T-cell (primary cell): ENCODE results near the gene SPINDOC. TPM values are rescaled to one million over a fixed set of nuclear protein-coding genes. Genes with fewer than 3 reads are reported as not detected.

ENCODE experiments used
- ATAC-seq, 4 experiments: fragments of 200-7000 bp in 3 of 4; fragments of 150-1000 bp in 1 of 4; cut with Tn5 transposase; replicated peaks in 1 of 4; 1 replicate in 3 of 4; 2 replicates in 1 of 4; pipeline ENCODE4 v1.10.0; 2021; ENCODE audit warnings: moderate library complexity in 3 of 4, mild to moderate bottlenecking in 2 of 4, moderate number of reproducible peaks in 1 of 4
- CTCF ChIA-PET, 2 donors: fragments of 300-600 bp; sonication (Branson Sonifier 250); formaldehyde crosslinking; loops; one replicate each; lab custom pipeline; 2022; ENCODE audit warnings: antibody characterized with exemption in 2 of 2; lab: Charles Lee
- POLR2A ChIA-PET, 2 donors: fragments of 300-600 bp; sonication (Branson Sonifier 250); formaldehyde crosslinking; loops; one replicate each; lab custom pipeline; 2022; ENCODE audit warnings: antibody characterized with exemption in 2 of 2; lab: Charles Lee
- DNase-seq, 35 experiments: peaks; one replicate each; pipeline versions ENCODE4 v3.0.0 to v3.0.0-alpha.2; 2013 to 2023
- H3K27ac ChIP-seq: one replicate; pipeline ENCODE4 v1.5.1; 2013; ENCODE audit warnings: low read length
- H3K27me3 ChIP-seq, 2 experiments: replicated peaks in 1 of 2; 1 replicate in 1 of 2; 2 replicates in 1 of 2; pipeline versions ENCODE4 v1.6.1 to v1.7.0; 2013; ENCODE audit warnings: low read length in 1 of 2, mixed read lengths in 1 of 2; ENCODE audit not compliant: control insufficient read depth in 2 of 2, insufficient read depth in 2 of 2; ENCODE audit errors: extremely low read depth in 1 of 2
- H3K36me3 ChIP-seq, 2 donors: 1 replicate in 1 of 2; 2 replicates in 1 of 2; pipeline versions ENCODE4 v1.6.1 to v1.7.0; 2013; ENCODE audit warnings: low read length in 1 of 2; ENCODE audit not compliant: control insufficient read depth in 2 of 2, insufficient read depth in 1 of 2; ENCODE audit errors: extremely low read depth in 1 of 2
- H3K4me1 ChIP-seq, 2 experiments: 1 replicate in 1 of 2; 2 replicates in 1 of 2; pipeline versions ENCODE4 v1.6.1 to v1.7.0; 2013; ENCODE audit warnings: low read length in 2 of 2, mixed read lengths in 1 of 2; ENCODE audit not compliant: insufficient read depth in 2 of 2, control insufficient read depth in 1 of 2; ENCODE audit errors: extremely low read depth in 1 of 2
- H3K4me3 ChIP-seq, 2 donors: 1 replicate in 1 of 2; 2 replicates in 1 of 2; pipeline versions ENCODE4 v1.5.1 to v1.7.0; 2013; ENCODE audit warnings: mild to moderate bottlenecking in 2 of 2, low read length in 1 of 2, moderate library complexity in 1 of 2; ENCODE audit not compliant: control insufficient read depth in 1 of 2; ENCODE audit errors: extremely low read depth in 1 of 2
- H3K9me3 ChIP-seq: 2 replicates; pipeline ENCODE4 v1.7.0; 2013
- H3K27ac Mint-ChIP-seq, 2 donors: one replicate each; pipeline ENCODE4 v1.8.0; 2020 to 2021; ENCODE audit warnings: mild to moderate bottlenecking in 2 of 2, mixed read lengths in 2 of 2
- H3K27me3 Mint-ChIP-seq, 2 donors: one replicate each; pipeline ENCODE4 v1.8.0; 2021 to 2022; ENCODE audit warnings: mixed read lengths in 2 of 2
- H3K36me3 Mint-ChIP-seq: one replicate; pipeline ENCODE4 v1.8.0; 2021; ENCODE audit warnings: mixed read lengths
- H3K4me1 Mint-ChIP-seq, 3 donors: one replicate each; pipeline ENCODE4 v1.8.0; 2020 to 2022; ENCODE audit warnings: mixed read lengths in 3 of 3, mild to moderate bottlenecking in 1 of 3
- H3K4me3 Mint-ChIP-seq, 3 donors: one replicate each; pipeline ENCODE4 v1.8.0; 2020 to 2022; ENCODE audit warnings: mild to moderate bottlenecking in 3 of 3, mixed read lengths in 3 of 3, moderate library complexity in 3 of 3
- H3K9me3 Mint-ChIP-seq, 3 donors: one replicate each; pipeline ENCODE4 v1.8.0; 2020 to 2022; ENCODE audit warnings: mixed read lengths in 3 of 3
- WGBS: methylation state at CpG from one replicate; pipeline ENCODE4 v1.1.5; 2013; ENCODE audit warnings: missing lambda C conversion rate; ENCODE audit not compliant: insufficient coverage; 5-methylcytosine and 5-hydroxymethylcytosine counted together
- total RNA-seq, 35 experiments: library from RNA in 6 of 35; stranded (reverse) in 6 of 35; fragments of 120-200 nt in 1 of 35; gene quantifications; one replicate each; pipeline versions ENCODE4 v1.2.1 to v1.2.4 and lab custom pipeline; 2013 to 2026

Gene SPINDOC
- total RNA-seq, 5 donors from 2014 or later (not counting 1 experiment from before 2014, with no cell fraction given), result 8.1 to 16.1 (median 15.3) TPM

DNA sequence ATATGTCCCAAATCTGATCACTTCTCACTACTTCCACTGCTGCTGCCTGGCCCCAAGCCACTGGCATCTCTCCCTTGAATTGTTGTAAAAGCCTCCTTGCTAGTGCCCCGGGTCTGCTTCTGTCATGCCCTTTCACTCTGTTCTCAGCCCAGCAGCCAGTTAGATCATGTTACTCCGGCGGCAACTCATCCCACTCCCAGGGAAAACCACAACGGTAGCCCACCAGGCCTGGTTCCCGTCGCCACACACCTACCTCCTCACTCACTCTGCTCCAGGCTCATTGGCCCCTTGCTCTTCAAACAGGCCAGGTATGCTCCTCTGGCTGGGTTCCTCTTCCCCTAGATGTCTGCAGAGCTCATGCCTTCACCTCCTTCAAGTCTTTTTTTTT lies 21.9 kb downstream of the SPINDOC start:
- Mint-ChIP-seq H3K4me1 (peaks cover 16 to 23% (median 23%) of the 10 kb centered on the region in 3 donors), H3K27me3 (no peaks in the 10 kb centered on the region), H3K36me3 (no peaks in the 10 kb centered on the region), H3K27ac (peak overlapping the region in 1 of 2 donors; percentile 5), H3K4me3 (no peak overlapping the region), H3K9me3 (no peaks in the 10 kb centered on the region)
- CTCF ChIA-PET, result interaction anchor here (0.6 to 3.3 kb wide), 3 partner anchors 53 to 110 kb away, joined by 4 to 17 read pairs (median 6); no protein-coding TSS in a partner anchor
- Histone ChIP-seq H3K27me3 (no peaks in the 10 kb centered on the region), H3K9me3 (no peaks in the 10 kb centered on the region), H3K36me3 (no peaks in the 10 kb centered on the region), H3K27ac (no peak overlapping the region), H3K4me1 (peaks cover 12 to 29% of the 10 kb centered on the region in 2 experiments), H3K4me3 (no peak overlapping the region)
- WGBS, result 89% methylated on average over 6 of the region's 6 CpGs
- POLR2A ChIA-PET, result no interaction called here
- no peak for DNase-seq
- ATAC-seq, result no peak

DNA sequence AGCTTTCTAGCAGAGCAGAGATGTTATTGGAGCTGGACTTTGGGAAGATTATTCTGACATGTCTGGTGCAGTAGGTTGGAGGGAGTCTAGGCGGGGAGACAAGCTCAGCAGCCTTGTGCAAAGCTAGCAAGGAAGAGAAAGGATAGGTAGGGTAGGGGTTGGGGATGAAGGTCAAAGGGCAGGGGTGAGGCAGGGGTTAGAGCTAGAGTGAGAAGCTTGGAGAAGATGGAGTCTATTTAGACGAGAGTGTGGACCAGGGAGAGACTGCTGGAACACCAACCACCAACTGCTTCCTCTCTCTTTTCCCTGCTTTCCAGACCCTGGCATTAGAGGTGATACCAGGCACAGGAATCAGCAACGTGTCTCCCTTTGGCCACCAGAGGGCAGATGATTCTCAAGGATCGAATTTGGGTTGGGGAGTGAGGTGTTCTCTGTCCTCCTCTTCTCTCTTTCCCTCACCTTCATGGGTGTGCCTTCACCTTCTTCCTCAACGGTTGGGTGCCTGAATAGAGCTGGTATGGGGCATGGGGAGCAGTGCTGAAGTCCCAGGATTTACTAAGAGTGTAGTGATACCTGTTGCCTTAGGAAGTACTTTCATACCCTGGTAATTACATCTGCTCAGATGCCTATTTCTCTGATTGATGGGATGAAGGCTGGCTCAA lies 23.9 kb downstream of the SPINDOC start:
- no peaks in the 10 kb centered on the region for H3K27me3 Mint-ChIP-seq
- peaks cover 36 to 43% (median 43%) of the 10 kb centered on the region in 3 donors for H3K4me1 Mint-ChIP-seq
- no peak overlapping the region for H3K27ac ChIP-seq
- H3K4me3 ChIP-seq, result no peak overlapping the region
- DNase-seq (peak; percentile 40 to 88 (median 68)), ATAC-seq (no peak)
- H3K9me3 Mint-ChIP-seq, result no peaks in the 10 kb centered on the region
- CTCF ChIA-PET, result interaction anchor here (0.6 to 3.5 kb wide), 18 partner anchors 17 to 1238 kb away, joined by 3 to 31 read pairs (median 4); no protein-coding TSS in a partner anchor
- 22% methylated on average over 1 of the region's 5 CpGs for WGBS
- H3K36me3 ChIP-seq, result peaks cover 2 to 8% of the 10 kb centered on the region in 2 donors
- POLR2A ChIA-PET, result interaction anchor here in 1 of 2 donors (0.6 kb wide), 1 partner anchor 163 kb away, joined by 3 read pairs; no protein-coding TSS in a partner anchor
- peak overlapping the region in 2 of 3 donors; percentile 45 to 94 for H3K4me3 Mint-ChIP-seq
- H3K36me3 Mint-ChIP-seq, result peaks cover 3% of the 10 kb centered on the region
- no peaks in the 10 kb centered on the region for H3K27me3 ChIP-seq
- peaks cover 22 to 48% of the 10 kb centered on the region in 2 experiments for H3K4me1 ChIP-seq
- peak overlapping the region; percentile 91 to 92 for H3K27ac Mint-ChIP-seq
- no peaks in the 10 kb centered on the region for H3K9me3 ChIP-seq

DNA sequence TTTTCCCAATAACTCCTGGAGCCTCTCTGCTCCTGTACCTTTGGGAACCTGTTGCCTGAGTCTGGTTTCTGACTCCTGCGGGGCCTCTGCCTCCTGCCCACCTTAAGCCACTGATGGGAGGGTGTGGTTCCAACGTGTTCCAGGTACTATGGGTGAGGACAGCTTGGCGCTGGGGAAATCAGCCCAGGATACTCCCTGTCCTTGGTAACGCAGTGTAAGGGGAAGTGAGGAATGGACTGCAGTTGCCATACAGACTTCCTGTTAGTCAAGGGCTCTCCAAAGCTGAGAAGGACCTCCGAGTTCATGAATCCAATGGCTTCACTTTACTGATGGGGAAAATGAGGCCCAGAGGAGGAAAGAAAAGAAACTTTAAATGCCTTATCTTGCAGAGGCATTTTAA lies 24.5 kb downstream of the SPINDOC start:
- 42% methylated on average over 5 of the region's 5 CpGs for WGBS
- Mint-ChIP-seq H3K36me3 (peaks cover 5% of the 10 kb centered on the region), H3K9me3 (no peaks in the 10 kb centered on the region), H3K4me3 (peak overlapping the region; percentile 45 to 94 (median 87)), H3K4me1 (peaks cover 42 to 48% (median 47%) of the 10 kb centered on the region in 3 donors), H3K27me3 (no peaks in the 10 kb centered on the region), H3K27ac (peak overlapping the region; percentile 91 to 92)
- H3K27ac ChIP-seq, result peak overlapping the region; percentile 61
- H3K9me3 ChIP-seq, result no peaks in the 10 kb centered on the region
- H3K4me3 ChIP-seq, result no peak overlapping the region
- H3K27me3 ChIP-seq, result no peaks in the 10 kb centered on the region
- H3K4me1 ChIP-seq, result peaks cover 26 to 45% of the 10 kb centered on the region in 2 experiments
- ChIA-PET CTCF (interaction anchor here (0.7 to 3.5 kb wide), 16 partner anchors 30 to 1238 kb away, joined by 3 to 31 read pairs (median 4); no protein-coding TSS in a partner anchor), POLR2A (interaction anchor here in 1 of 2 donors (0.6 kb wide), 1 partner anchor 163 kb away, joined by 3 read pairs; no protein-coding TSS in a partner anchor)
- DNase-seq (peak in 1 of 35 experiments; percentile 29), ATAC-seq (no peak)
- peaks cover 2 to 13% of the 10 kb centered on the region in 2 donors for H3K36me3 ChIP-seq

DNA sequence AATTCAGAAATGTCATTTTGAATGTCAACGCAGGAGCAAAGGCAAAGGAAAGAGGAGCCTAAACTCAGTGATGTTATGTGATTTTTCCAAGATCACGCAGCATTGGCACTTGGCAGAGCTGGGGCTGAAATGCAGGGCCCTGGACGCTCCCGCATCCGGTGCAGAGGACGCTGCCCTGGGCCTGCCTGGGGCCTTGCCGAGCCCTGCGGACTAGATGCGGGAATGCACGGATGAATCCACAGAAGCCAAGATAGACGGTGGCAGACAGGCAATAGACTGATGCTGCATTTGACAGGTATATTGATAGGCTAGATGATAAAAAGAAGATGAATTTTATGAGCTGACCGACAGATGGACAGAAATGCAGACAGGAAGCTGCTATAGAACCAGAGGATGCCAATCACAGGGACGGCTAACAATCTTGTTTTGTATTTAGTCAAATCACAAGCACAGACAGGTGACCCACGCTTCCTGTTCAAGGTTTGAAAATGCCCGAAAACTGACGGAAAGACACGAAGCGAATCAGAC lies 25.0 kb downstream of the SPINDOC start:
- no peaks in the 10 kb centered on the region for H3K9me3 ChIP-seq
- H3K36me3 ChIP-seq, result peaks cover 2 to 18% of the 10 kb centered on the region in 2 donors
- H3K9me3 Mint-ChIP-seq, result no peaks in the 10 kb centered on the region
- H3K27me3 ChIP-seq, result no peaks in the 10 kb centered on the region
- CTCF ChIA-PET, result interaction anchor here (0.6 to 3.5 kb wide), 22 partner anchors 18 to 1239 kb away, joined by 3 to 31 read pairs (median 4); no protein-coding TSS in a partner anchor
- H3K36me3 Mint-ChIP-seq, result peaks cover 6% of the 10 kb centered on the region
- DNase-seq, result peak in 5 of 35 experiments; percentile 4 to 17 (median 11)
- H3K4me1 ChIP-seq, result peaks cover 28 to 48% of the 10 kb centered on the region in 2 experiments
- H3K4me3 Mint-ChIP-seq, result peak overlapping the region; percentile 87 to 94 (median 87)
- no peaks in the 10 kb centered on the region for H3K27me3 Mint-ChIP-seq
- H3K4me1 Mint-ChIP-seq, result peaks cover 47 to 52% (median 52%) of the 10 kb centered on the region in 3 donors
- 39% methylated on average over 17 of the region's 18 CpGs for WGBS
- H3K27ac Mint-ChIP-seq, result peak overlapping the region; percentile 91 to 92
- peak overlapping the region; percentile 61 for H3K27ac ChIP-seq
- ATAC-seq, result no peak
- peak overlapping the region in 1 of 2 donors; percentile 5 for H3K4me3 ChIP-seq
- POLR2A ChIA-PET, result interaction anchor here in 1 of 2 donors (0.6 kb wide), 1 partner anchor 941 kb away, joined by 7 read pairs; no protein-coding TSS in a partner anchor

DNA sequence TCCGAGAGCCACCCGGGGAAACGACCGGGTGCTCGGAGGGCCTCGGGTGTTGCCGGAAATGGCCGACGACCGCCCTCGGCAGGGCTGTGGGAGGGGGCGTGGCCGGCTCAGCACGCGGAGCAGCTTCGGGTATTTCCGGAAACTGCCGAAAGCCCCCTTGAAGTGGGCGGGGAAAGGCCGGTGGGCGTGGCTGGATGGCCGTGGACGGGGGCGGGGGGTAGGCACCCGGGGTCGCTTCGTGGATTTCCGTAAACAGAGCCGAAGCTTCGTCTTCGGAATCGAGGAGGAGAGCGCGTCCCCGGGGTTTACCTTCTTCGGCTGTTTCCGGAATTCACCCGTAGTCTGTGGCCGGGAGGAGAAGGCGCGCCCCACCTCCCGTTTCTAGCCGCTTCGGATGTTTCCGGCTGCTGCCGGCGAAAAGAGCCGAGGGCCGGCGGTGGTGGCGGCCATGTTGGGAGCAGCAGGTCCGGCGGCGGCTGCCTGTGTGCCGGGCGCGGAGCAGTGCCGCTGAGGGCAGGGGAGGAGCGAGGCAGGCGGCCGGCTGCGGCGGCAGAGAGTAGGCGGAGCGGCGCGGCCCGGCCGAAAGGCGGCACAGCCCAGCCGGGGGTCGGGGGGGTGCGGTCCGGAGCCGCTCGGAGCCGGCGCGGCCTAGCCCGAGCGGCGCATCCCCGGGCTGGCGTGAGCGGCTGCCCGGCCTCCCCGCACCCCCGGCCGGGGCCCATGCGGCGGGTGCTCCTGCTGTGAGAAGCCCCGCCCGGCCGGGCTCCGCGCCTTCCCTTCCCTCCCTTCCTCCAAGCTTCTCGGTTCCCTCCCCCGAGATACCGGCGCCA lies 25.6 kb downstream of the SPINDOC start, which contains the start of gene MARK2:
Gene MARK2, plus strand, starts transcription at position 433 of the 830 bp plus-strand sequence. Its CDS starts 397 bp downstream, at position 830.
- WGBS, result under 1% methylated on average over 96 of the region's 100 CpGs
- ChIA-PET CTCF (interaction anchor here (0.6 to 3.5 kb wide), 18 partner anchors 17 to 1239 kb away, joined by 3 to 31 read pairs (median 4); no protein-coding TSS in a partner anchor), POLR2A (interaction anchor here in 1 of 2 donors (0.6 kb wide), 2 partner anchors 41 to 940 kb away, joined by 3 to 7 read pairs; no protein-coding TSS in a partner anchor)
- Mint-ChIP-seq H3K27me3 (no peaks in the 10 kb centered on the region), H3K4me3 (peak within 1 kb of the TSS; percentile 87 to 94 (median 87)), H3K4me1 (peaks cover 52 to 59% (median 58%) of the 10 kb centered on the region in 3 donors), H3K9me3 (no peaks in the 10 kb centered on the region), H3K36me3 (peaks cover 8% of the 10 kb centered on the region), H3K27ac (peak within 1 kb of the TSS; percentile 91 to 92)
- H3K9me3 ChIP-seq, result no peaks in the 10 kb centered on the region
- H3K36me3 ChIP-seq, result peaks cover 5 to 23% of the 10 kb centered on the region in 2 donors
- ATAC-seq, result peak; percentile 85 to 89 (median 86)
- H3K27me3 ChIP-seq, result no peaks in the 10 kb centered on the region
- H3K4me1 ChIP-seq, result peaks cover 29 to 53% of the 10 kb centered on the region in 2 experiments
- peak within 1 kb of the TSS; percentile 92 to 95 for H3K4me3 ChIP-seq
- H3K27ac ChIP-seq, result peak within 1 kb of the TSS; percentile 61
- peak; percentile 97 to 100 (median 100) for DNase-seq
